HEK293 (cell line): ENCODE data around the gene AFF4.

Source experiments
- CTCF ChIA-PET: fragments of 350-600 bp; formaldehyde crosslinking; extraction: SDS; loops from one replicate; lab custom pipeline; 2021; ENCODE audit warnings: antibody characterized with exemption; lab: Yijun Ruan, JAX
- POLR2A ChIA-PET: fragments of 300-600 bp; formaldehyde crosslinking; extraction: SDS; loops from one replicate; lab custom pipeline; 2020; ENCODE audit warnings: antibody characterized with exemption, inconsistent platforms; lab: Yijun Ruan, JAX
- H3K27ac ChIP-seq: fragments of 200-500 bp; sonication (Bioruptor generic); 2 replicates; pipeline ENCODE4 v1.5.1; 2014; ENCODE audit warnings: low read depth, low read length, control low read depth, inconsistent platforms; ENCODE audit errors: extremely low read depth
- H3K36me3 ChIP-seq, 2 experiments: fragments of 200-500 bp in 1 of 2; sonication (Bioruptor generic) in 1 of 2; 1 replicate in 1 of 2; 2 replicates in 1 of 2; pipeline ENCODE4 v1.5.1; 2014 to 2017; ENCODE audit warnings: inconsistent platforms in 2 of 2, low read length in 2 of 2; ENCODE audit not compliant: control insufficient read depth in 2 of 2, insufficient read depth in 1 of 2
- H3K4me1 ChIP-seq: fragments of 200-500 bp; sonication (Bioruptor generic); 2 replicates; pipeline ENCODE4 v1.5.1; 2014; ENCODE audit warnings: mild to moderate bottlenecking, low read length, inconsistent platforms; ENCODE audit not compliant: control insufficient read depth, insufficient read depth
- H3K4me3 ChIP-seq: 2 replicates; pipeline ENCODE4 v1.5.1; 2011; ENCODE audit warnings: low read depth, mild to moderate bottlenecking, control low read depth, low read length, moderate library complexity
- H3K9me3 ChIP-seq: fragments of 200-500 bp; sonication (Bioruptor generic); 2 replicates; pipeline ENCODE4 v1.5.1; 2014; ENCODE audit warnings: low read depth, low read length, inconsistent platforms; ENCODE audit not compliant: control insufficient read depth, insufficient read depth
- PRDM2 ChIP-seq: fragments of 450-650 bp; formaldehyde crosslinking; IDR thresholded peaks from 2 replicates; pipeline ENCODE4 v1.5.1; 2016; ENCODE audit warnings: missing biosample characterization, missing genetic modification characterization, borderline replicate concordance
- SCRT1 ChIP-seq: fragments of 450-650 bp; formaldehyde crosslinking; IDR thresholded peaks from 2 replicates; pipeline ENCODE4 v1.5.1; 2016; ENCODE audit warnings: missing biosample characterization, missing genetic modification characterization, borderline replicate concordance
- SCRT2 ChIP-seq: fragments of 450-650 bp; formaldehyde crosslinking; IDR thresholded peaks from 2 replicates; pipeline ENCODE4 v1.5.1; 2016; ENCODE audit warnings: missing biosample characterization, missing genetic modification characterization
- SP7 ChIP-seq: fragments of 450-650 bp; formaldehyde crosslinking; IDR thresholded peaks from 2 replicates; pipeline ENCODE4 v1.5.1; 2016; ENCODE audit warnings: missing biosample characterization, missing genetic modification characterization
- ZNF112 ChIP-seq: fragments of 450-650 bp; formaldehyde crosslinking; IDR thresholded peaks from 2 replicates; pipeline ENCODE4 v1.5.0; 2017; ENCODE audit warnings: missing biosample characterization, missing genetic modification characterization
- ZNF133 ChIP-seq: fragments of 450-650 bp; formaldehyde crosslinking; IDR thresholded peaks from 2 replicates; pipeline ENCODE4 v1.5.1; 2016; ENCODE audit warnings: missing biosample characterization, missing genetic modification characterization
- ZNF18 ChIP-seq: fragments of 450-650 bp; formaldehyde crosslinking; IDR thresholded peaks from 2 replicates; pipeline ENCODE4 v1.5.1; 2016; ENCODE audit warnings: missing biosample characterization, missing genetic modification characterization
- ZNF280D ChIP-seq: fragments of 450-650 bp; formaldehyde crosslinking; IDR thresholded peaks from 2 replicates; pipeline ENCODE4 v1.5.1; 2016; ENCODE audit warnings: missing biosample characterization, missing genetic modification characterization
- ZNF362 ChIP-seq: fragments of 450-650 bp; formaldehyde crosslinking; IDR thresholded peaks from 2 replicates; pipeline ENCODE4 v1.5.1; 2016; ENCODE audit warnings: missing biosample characterization, missing genetic modification characterization
- ZNF433 ChIP-seq: fragments of 450-650 bp; formaldehyde crosslinking; IDR thresholded peaks from 2 replicates; pipeline ENCODE4 v1.5.1; 2016; ENCODE audit warnings: missing biosample characterization, missing genetic modification characterization, low read depth
- ZNF510 ChIP-seq: fragments of 450-650 bp; formaldehyde crosslinking; IDR thresholded peaks from 2 replicates; pipeline ENCODE4 v1.5.1; 2018; ENCODE audit warnings: mild to moderate bottlenecking, missing genetic modification characterization, missing biosample characterization; ENCODE audit not compliant: insufficient replicate concordance
- ZNF623 ChIP-seq: fragments of 450-650 bp; formaldehyde crosslinking; IDR thresholded peaks from 2 replicates; pipeline ENCODE4 v1.5.1; 2016; ENCODE audit warnings: missing biosample characterization, missing genetic modification characterization
- ZNF747 ChIP-seq: fragments of 450-650 bp; formaldehyde crosslinking; IDR thresholded peaks from 2 replicates; pipeline ENCODE4 v1.5.1; 2016; ENCODE audit warnings: missing biosample characterization, missing genetic modification characterization
- ZSCAN5A ChIP-seq: fragments of 450-650 bp; formaldehyde crosslinking; IDR thresholded peaks from 2 replicates; pipeline ENCODE4 v1.5.1; 2016; ENCODE audit warnings: missing biosample characterization, missing genetic modification characterization

AFF4 gene

GRCh38 chr5:132915681-132916080 is 47.8 kb downstream of the AFF4 start (continued):
- TF ChIP-seq ZNF18 (tag by site-specific recombination) (no peak), ZNF112 (tag by site-specific recombination) (no peak), ZNF623 (tag by site-specific recombination) (no peak), ZNF433 (tag by site-specific recombination) (no peak), ZNF362 (tag by site-specific recombination) (no peak)
- TF ChIP-seq, all 188 proteins: peak for 0

GRCh38 chr5:132909702-132910101 is 53.7 kb downstream of the AFF4 start:
- H3K9me3 ChIP-seq: no peaks in the 10 kb centered on the region
- peaks cover 26 to 40% of the 10 kb centered on the region in 2 experiments for H3K36me3 ChIP-seq
- H3K4me1 ChIP-seq: no peaks in the 10 kb centered on the region
- peak; percentile 81 for TF ChIP-seq ZNF133 (tag by site-specific recombination)
- peak; percentile 86 for TF ChIP-seq SCRT2
- TF ChIP-seq ZNF433 (tag by site-specific recombination): no peak
- no peak for TF ChIP-seq ZNF747 (tag by site-specific recombination)
- TF ChIP-seq SCRT1 (tag by site-specific recombination): peak; percentile 86
- no peak for TF ChIP-seq ZNF510 (tag by site-specific recombination)
- no peak for TF ChIP-seq PRDM2
- CTCF ChIA-PET: no interaction called here
- no peak overlapping the region for H3K4me3 ChIP-seq
- POLR2A ChIA-PET: no interaction called here
- no peak overlapping the region for H3K27ac ChIP-seq

- POLR2A ChIA-PET: no interaction called here
- H3K9me3 ChIP-seq: no peaks in the 10 kb centered on the region
- H3K27ac ChIP-seq: no peak overlapping the region
- TF ChIP-seq ZNF280D (tag by site-specific recombination): no peak
- peak; percentile 58 for TF ChIP-seq SP7
- no peak for TF ChIP-seq ZSCAN5A
- H3K4me3 ChIP-seq: no peak overlapping the region
- CTCF ChIA-PET: interaction anchor here (1.0 kb wide), 1 partner anchor 22 kb away, joined by 4 read pairs; no protein-coding TSS in a partner anchor
- no peaks in the 10 kb centered on the region for H3K4me1 ChIP-seq
- peaks cover 20 to 41% of the 10 kb centered on the region in 2 experiments for H3K36me3 ChIP-seq
Observed at GRCh38 chr5:132907161-132907560, 56.3 kb downstream of the AFF4 start.
